GM12878 (cell line): ENCODE data around the gene UXS1.

Source experiments
- CBX5 ChIP-seq: sonication (generic); IDR thresholded peaks from 2 replicates; pipeline ENCODE4 v1.6.1; 2016; ENCODE audit warnings: low read depth, moderate library complexity, mild to moderate bottlenecking, inconsistent platforms
- CHD4 ChIP-seq: fragments of 200-600 bp; sonication (generic); IDR thresholded peaks from 2 replicates; pipeline ENCODE4 v1.6.1; 2016; ENCODE audit warnings: mild to moderate bottlenecking
- ESRRA ChIP-seq: IDR thresholded peaks from 2 replicates; pipeline ENCODE4 v1.6.1; 2012; ENCODE audit warnings: mild to moderate bottlenecking, low read length, improper control_type of control experiment
- HDGF ChIP-seq: fragments of 450-650 bp; IDR thresholded peaks from 2 replicates; pipeline ENCODE4 v1.6.1; 2016; ENCODE audit warnings: antibody characterized with exemption
- JUND ChIP-seq: IDR thresholded peaks from 2 replicates; pipeline ENCODE4 v1.6.1; 2012; ENCODE audit warnings: low read depth, mild to moderate bottlenecking, low read length, improper control_type of control experiment, moderate library complexity
- RBBP5 ChIP-seq: fragments of 200-600 bp; sonication (generic); conservative IDR thresholded peaks from 2 replicates; pipeline ENCODE4 v1.6.1; 2016
- RCOR1 ChIP-seq: conservative IDR thresholded peaks from 2 replicates; pipeline ENCODE4 v1.6.1; 2012; ENCODE audit warnings: low read depth, low read length, improper control_type of control experiment
- SRF ChIP-seq, 2 experiments: IDR thresholded peaks; 2 replicates each; pipeline ENCODE4 v1.6.1; 2011; ENCODE audit warnings: low read depth in 2 of 2, low read length in 2 of 2, mild to moderate bottlenecking in 1 of 2, moderate library complexity in 1 of 2
- TF ChIP-seq, protein P1 (sequence below): fragments of 450-650 bp; IDR thresholded peaks from 2 replicates; pipeline ENCODE4 v1.6.1; 2014; ENCODE audit warnings: mild to moderate bottlenecking
- TF ChIP-seq, protein P2 (sequence below): fragments of 450-650 bp; IDR thresholded peaks from 2 replicates; pipeline ENCODE4 v1.6.1; 2016; ENCODE audit warnings: mild to moderate bottlenecking, moderate library complexity, borderline replicate concordance
- TF ChIP-seq, protein P3 (sequence below): fragments of 450-650 bp; formaldehyde crosslinking; IDR thresholded peaks from 2 replicates; pipeline ENCODE4 v1.4.0; 2022; ENCODE audit warnings: mild to moderate bottlenecking, moderate library complexity

DNA sequence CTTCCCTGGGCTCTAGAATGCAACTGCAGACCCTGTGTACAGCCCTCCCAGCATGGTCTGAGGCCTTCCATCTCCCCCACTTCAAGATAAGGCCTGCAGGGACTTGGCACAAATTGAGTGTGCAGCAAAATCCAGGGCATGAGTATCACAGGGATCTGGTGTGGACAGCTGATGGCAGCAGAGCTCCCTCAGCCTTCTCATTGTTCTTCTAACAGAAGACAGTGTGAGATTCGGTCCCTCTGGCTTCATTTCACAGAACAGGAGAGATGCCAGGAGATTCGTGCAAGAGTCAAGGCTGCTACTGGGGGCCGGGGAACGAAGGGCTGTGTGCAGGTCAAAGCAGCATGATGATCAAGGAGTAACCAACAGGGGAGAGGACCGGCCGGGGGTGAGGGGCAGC lies 85.8 kb downstream of the UXS1 start:
- TF ChIP-seq, protein P1, sequence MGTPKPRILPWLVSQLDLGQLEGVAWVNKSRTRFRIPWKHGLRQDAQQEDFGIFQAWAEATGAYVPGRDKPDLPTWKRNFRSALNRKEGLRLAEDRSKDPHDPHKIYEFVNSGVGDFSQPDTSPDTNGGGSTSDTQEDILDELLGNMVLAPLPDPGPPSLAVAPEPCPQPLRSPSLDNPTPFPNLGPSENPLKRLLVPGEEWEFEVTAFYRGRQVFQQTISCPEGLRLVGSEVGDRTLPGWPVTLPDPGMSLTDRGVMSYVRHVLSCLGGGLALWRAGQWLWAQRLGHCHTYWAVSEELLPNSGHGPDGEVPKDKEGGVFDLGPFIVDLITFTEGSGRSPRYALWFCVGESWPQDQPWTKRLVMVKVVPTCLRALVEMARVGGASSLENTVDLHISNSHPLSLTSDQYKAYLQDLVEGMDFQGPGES: no peak
- TF ChIP-seq CHD4: no peak
- TF ChIP-seq HDGF: no peak
- TF ChIP-seq, protein P2, sequence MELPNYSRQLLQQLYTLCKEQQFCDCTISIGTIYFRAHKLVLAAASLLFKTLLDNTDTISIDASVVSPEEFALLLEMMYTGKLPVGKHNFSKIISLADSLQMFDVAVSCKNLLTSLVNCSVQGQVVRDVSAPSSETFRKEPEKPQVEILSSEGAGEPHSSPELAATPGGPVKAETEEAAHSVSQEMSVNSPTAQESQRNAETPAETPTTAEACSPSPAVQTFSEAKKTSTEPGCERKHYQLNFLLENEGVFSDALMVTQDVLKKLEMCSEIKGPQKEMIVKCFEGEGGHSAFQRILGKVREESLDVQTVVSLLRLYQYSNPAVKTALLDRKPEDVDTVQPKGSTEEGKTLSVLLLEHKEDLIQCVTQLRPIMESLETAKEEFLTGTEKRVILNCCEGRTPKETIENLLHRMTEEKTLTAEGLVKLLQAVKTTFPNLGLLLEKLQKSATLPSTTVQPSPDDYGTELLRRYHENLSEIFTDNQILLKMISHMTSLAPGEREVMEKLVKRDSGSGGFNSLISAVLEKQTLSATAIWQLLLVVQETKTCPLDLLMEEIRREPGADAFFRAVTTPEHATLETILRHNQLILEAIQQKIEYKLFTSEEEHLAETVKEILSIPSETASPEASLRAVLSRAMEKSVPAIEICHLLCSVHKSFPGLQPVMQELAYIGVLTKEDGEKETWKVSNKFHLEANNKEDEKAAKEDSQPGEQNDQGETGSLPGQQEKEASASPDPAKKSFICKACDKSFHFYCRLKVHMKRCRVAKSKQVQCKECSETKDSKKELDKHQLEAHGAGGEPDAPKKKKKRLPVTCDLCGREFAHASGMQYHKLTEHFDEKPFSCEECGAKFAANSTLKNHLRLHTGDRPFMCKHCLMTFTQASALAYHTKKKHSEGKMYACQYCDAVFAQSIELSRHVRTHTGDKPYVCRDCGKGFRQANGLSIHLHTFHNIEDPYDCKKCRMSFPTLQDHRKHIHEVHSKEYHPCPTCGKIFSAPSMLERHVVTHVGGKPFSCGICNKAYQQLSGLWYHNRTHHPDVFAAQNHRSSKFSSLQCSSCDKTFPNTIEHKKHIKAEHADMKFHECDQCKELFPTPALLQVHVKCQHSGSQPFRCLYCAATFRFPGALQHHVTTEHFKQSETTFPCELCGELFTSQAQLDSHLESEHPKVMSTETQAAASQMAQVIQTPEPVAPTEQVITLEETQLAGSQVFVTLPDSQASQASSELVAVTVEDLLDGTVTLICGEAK: no peak
- TF ChIP-seq JUND: no peak
- TF ChIP-seq SRF (IDR thresholded peaks at IDR 0.05; ENCODE audit: low read depth in 2 of 2, low read length in 2 of 2): no peak
- TF ChIP-seq, protein P3, sequence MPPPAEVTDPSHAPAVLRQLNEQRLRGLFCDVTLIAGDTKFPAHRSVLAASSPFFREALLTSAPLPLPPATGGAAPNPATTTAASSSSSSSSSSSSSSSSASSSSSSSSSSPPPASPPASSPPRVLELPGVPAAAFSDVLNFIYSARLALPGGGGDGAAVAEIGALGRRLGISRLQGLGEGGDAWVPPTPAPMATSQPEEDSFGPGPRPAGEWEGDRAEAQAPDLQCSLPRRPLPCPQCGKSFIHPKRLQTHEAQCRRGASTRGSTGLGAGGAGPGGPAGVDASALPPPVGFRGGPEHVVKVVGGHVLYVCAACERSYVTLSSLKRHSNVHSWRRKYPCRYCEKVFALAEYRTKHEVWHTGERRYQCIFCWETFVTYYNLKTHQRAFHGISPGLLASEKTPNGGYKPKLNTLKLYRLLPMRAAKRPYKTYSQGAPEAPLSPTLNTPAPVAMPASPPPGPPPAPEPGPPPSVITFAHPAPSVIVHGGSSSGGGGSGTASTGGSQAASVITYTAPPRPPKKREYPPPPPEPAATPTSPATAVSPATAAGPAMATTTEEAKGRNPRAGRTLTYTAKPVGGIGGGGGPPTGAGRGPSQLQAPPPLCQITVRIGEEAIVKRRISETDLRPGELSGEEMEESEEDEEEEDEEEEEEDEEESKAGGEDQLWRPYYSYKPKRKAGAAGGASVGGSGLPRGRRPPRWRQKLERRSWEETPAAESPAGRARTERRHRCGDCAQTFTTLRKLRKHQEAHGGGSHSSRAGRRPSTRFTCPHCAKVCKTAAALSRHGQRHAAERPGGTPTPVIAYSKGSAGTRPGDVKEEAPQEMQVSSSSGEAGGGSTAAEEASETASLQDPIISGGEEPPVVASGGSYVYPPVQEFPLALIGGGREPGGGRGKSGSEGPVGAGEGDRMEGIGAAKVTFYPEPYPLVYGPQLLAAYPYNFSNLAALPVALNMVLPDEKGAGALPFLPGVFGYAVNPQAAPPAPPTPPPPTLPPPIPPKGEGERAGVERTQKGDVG (CRISPR knock-in tag): no peak
- no peak for TF ChIP-seq RCOR1
- TF ChIP-seq ESRRA: no peak
- no peak for TF ChIP-seq RBBP5
- TF ChIP-seq CBX5: no peak
